HPDE6-E6E7 (cell line): ENCODE data around the gene HMGN4.
"Not testable (repeated sequence)": the region's sequence is repeated elsewhere in the genome, so short reads cannot be mapped to it uniquely, and the experiment has no call there.

Experiments used
- DNase-seq: peaks from one replicate; pipeline ENCODE4 v3.0.0; 2011; ENCODE audit warnings: missing footprints; ENCODE audit errors: extremely low spot score

HMGN4 gene

GRCh38 chr6:26537846-26538571 is at the start of gene HMGN4:
TSS of gene HMGN4 (plus strand) at chr6:26538366. CDS start at chr6:26545207, 6,841 bp downstream.
- DNase-seq = peak; percentile 66

- DNase-seq = no peak
These were observed 47.9 kb upstream of the HMGN4 start for GRCh38 chr6:26489996-26490964.

- DNase-seq = no peak
These were observed 46.6 kb upstream of the HMGN4 start for GRCh38 chr6:26491604-26492003.

- DNase-seq = no peak
These were observed 44.9 kb upstream of the HMGN4 start for GRCh38 chr6:26493258-26493657.

- no peak for DNase-seq
These were observed 44.0 kb upstream of the HMGN4 start for GRCh38 chr6:26494117-26494516.

GRCh38 chr6:26495281-26495680 is 42.9 kb upstream of the HMGN4 start:
- DNase-seq = no peak

GRCh38 chr6:26497610-26498009 is 40.6 kb upstream of the HMGN4 start:
- DNase-seq = no peak

GRCh38 chr6:26500102-26500501 is 38.1 kb upstream of the HMGN4 start, which contains the start of gene BTN1A1:
TSS of gene BTN1A1 (plus strand) at chr6:26500303. CDS start at chr6:26501287, 984 bp downstream.
- DNase-seq = no peak

GRCh38 chr6:26501482-26501986 is 36.6 kb upstream of the HMGN4 start:
- no peak for DNase-seq

- no peak for DNase-seq
These were observed 36.0 kb upstream of the HMGN4 start for GRCh38 chr6:26502165-26502564.

- DNase-seq = no peak
These were observed 35.5 kb upstream of the HMGN4 start for GRCh38 chr6:26502626-26503025.

GRCh38 chr6:26507658-26508057 is 30.5 kb upstream of the HMGN4 start:
- no peak for DNase-seq

GRCh38 chr6:26511033-26511432 is 27.1 kb upstream of the HMGN4 start:
- DNase-seq = not testable (repeated sequence)

GRCh38 chr6:26514984-26515383 is 23.2 kb upstream of the HMGN4 start:
- no peak for DNase-seq

GRCh38 chr6:26516481-26517427 is 21.4 kb upstream of the HMGN4 start:
- DNase-seq = no peak

- DNase-seq = no peak
These were observed 18.8 kb upstream of the HMGN4 start for GRCh38 chr6:26519359-26519758.

- no peak for DNase-seq
These were observed 17.8 kb upstream of the HMGN4 start for GRCh38 chr6:26520237-26520849.

- DNase-seq = peak; percentile 79
These were observed 17.1 kb upstream of the HMGN4 start for GRCh38 chr6:26520850-26521599.

- DNase-seq = no peak
These were observed 16.4 kb upstream of the HMGN4 start for GRCh38 chr6:26521600-26522391.
